NCI-H345 treated with DMSO at 0.1 percent for 48 hours (cell line): Measurements from ENCODE around the gene TMEM169.

Source experiments
- DNase-seq: peaks from one replicate; lab custom pipeline; 2025; ENCODE audit not compliant: unreplicated experiment; lab: John Stamatoyannopoulos, UW

TMEM169 gene, protein sequence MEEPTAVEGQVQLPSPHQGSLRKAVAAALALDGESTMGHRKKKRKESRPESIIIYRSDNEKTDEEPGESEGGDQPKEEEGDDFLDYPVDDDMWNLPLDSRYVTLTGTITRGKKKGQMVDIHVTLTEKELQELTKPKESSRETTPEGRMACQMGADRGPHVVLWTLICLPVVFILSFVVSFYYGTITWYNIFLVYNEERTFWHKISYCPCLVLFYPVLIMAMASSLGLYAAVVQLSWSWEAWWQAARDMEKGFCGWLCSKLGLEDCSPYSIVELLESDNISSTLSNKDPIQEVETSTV

DNA sequence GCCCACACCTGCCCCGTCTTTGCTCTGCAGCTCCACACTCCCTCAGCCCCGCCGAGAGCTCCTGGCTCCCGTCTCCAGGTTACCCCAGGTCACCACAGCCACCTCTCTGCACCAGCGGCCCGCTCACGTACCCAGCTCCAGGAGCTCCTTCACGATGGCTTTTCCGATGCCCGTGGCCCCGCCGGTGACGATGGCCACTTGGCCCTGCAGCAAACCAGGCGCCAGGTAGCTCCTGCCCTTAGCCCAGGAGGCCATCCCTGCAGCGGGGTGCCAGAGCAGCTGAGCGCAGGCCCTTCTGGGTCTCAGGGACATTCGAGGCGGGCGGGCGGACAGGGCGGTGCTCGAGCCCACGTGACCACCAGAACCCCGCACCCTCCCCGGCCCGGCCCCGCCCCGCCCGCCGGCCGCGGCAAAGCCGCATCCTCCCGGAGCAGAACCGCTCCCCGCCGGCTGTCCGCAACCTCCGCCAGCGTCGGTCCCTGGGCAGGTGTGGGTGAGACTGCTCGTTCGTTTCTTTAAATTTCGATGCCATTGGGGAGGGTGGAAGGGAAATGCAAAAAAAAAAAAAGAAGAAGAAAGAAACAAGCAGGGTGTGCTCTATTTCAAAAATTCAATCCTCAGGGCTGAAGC lies at the start of gene TMEM169, which contains the start of gene PECR:
Gene TMEM169, plus strand, starts transcription at position 433 of the 630 bp plus-strand sequence. CDS start 14,045 bp downstream, outside the sequence.
Gene PECR, minus strand, starts transcription at position 323 of the 630 bp plus-strand sequence. Its CDS starts 68 bp downstream, at position 255.
- peak; percentile 69 for DNase-seq

GRCh38 chr2:216031960-216032689 lies 49.6 kb upstream of the TMEM169 start:
- no peak for DNase-seq

- DNase-seq, result no peak
Observed at GRCh38 chr2:216033403-216033802, 48.3 kb upstream of the TMEM169 start.

GRCh38 chr2:216034065-216034464 lies 47.7 kb upstream of the TMEM169 start:
- DNase-seq, result peak; percentile 25

DNA sequence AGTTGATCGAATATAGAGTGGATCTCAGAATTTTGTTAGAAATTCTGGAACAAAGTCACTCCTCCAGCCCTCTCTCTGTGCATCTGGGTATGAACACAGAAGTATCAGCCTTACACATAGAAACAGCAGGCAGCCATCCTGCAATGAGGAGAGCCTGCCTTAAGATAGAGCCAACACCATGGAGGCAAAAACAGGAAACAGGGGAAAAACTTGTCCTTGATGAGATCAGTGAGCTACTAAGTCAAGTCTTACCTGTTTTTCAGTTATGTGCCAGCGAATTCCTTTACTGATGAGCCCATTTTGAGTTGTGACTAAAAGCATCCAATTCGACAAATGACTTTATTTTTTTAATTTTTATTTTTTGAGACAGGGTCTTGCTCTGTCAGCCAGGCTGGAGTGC lies 41.8 kb upstream of the TMEM169 start:
- DNase-seq, result no peak

DNA sequence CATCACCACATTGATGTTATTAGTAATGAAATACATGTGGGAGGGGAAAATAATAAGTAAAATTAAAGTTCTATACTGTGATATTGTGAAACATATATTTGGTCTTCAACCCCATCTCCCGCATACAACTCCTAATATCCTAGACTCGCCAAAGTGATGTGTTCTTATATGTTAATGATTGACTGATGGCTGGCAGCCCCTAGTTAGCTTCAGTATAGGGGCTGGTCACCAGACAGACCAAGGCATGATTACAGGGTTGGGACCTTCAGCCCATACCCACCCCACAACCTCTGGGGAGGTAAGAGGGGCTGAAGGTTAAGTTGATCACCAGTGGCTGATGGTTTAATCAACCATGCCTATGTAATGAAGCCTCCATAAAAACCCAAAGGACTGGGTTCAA lies 40.3 kb upstream of the TMEM169 start:
- no peak for DNase-seq

- no peak for DNase-seq
Observed at GRCh38 chr2:216043949-216044348, 37.8 kb upstream of the TMEM169 start.

GRCh38 chr2:216044883-216045486 lies 36.7 kb upstream of the TMEM169 start:
- no peak for DNase-seq

DNA sequence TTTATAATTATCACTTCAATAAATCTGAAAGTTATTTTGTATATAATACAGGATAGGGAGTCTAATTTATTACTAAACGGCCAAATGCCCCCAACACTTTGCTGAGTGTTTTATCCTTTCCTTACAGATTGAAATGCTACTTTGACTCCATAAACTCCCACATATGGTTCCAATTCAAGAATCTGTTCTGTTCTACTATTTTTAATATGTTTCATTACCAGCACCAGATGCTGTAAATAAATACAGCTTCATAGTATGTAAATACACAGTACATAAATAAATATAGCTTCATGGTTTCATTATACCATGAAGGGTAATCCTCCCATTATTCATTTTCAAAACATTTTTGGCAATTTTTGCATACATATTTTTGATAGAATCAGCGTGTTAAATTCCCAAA lies 34.3 kb upstream of the TMEM169 start:
- DNase-seq, result no peak

- no peak for DNase-seq
Observed at GRCh38 chr2:216049452-216049851, 32.3 kb upstream of the TMEM169 start.

DNA sequence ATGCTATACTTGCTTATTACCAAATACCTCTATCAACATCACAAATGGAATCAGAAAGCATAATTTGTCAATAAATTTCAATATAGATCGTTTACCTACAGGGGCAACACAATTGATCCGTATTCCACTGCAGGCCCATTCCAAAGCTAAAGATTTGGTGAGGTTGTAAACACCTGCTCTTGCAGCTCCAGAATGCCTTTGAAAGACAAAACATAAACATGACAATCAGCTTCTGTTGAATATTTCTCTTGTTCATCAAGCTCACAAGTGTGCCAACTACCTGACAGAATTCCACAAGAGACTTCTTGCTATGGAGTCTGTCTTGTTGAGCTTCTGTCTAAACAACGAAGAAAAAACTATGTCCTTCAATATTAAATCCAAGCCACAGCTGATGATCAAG lies 30.4 kb upstream of the TMEM169 start:
- no peak for DNase-seq

- no peak for DNase-seq
Observed at GRCh38 chr2:216052420-216052819, 29.3 kb upstream of the TMEM169 start.

- DNase-seq, result no peak
Observed at GRCh38 chr2:216055680-216056079, 26.0 kb upstream of the TMEM169 start.

DNA sequence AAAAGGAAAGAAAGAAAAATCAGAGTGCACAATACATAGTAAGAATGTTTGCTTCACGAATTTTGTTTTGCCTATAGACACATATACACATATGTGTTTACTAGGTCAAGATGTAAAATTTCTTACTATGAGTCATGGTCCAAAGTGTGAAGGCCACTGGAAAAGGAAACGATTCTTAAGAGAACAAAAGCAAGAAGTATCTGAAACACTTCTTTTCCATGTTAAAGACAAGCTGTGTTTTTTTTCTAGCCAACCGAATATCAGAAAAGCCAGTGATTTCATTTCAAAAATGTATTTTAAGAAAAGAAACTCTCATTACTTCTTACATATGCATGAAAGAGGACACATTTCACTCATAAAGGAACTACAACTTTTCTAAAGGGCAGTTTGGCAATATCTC lies 25.0 kb upstream of the TMEM169 start:
- DNase-seq, result no peak

DNA sequence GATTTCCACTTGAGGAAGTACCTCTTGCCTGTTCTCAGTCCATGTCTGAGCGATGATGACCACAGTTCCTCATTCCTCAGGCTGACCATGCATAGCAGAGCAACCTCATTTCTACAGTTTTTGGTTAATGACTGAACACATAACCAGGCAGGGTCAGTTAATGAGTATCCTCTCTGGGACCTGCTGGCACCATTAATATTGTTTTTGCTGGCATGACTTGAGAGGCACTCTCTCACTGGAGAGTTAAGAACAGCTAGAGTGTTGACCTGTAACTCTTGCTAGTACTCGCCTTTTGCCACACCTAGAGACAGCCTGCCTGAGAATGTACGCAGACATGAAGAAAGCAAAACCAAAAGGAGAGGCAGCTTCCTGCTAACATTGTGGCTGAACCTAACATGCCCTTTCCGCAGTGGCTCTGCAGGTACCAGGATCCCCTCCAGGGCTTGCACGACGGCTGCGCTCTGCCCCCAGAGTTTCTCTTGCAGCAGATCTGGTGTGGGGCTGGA lies 24.0 kb upstream of the TMEM169 start:
- no peak for DNase-seq

DNA sequence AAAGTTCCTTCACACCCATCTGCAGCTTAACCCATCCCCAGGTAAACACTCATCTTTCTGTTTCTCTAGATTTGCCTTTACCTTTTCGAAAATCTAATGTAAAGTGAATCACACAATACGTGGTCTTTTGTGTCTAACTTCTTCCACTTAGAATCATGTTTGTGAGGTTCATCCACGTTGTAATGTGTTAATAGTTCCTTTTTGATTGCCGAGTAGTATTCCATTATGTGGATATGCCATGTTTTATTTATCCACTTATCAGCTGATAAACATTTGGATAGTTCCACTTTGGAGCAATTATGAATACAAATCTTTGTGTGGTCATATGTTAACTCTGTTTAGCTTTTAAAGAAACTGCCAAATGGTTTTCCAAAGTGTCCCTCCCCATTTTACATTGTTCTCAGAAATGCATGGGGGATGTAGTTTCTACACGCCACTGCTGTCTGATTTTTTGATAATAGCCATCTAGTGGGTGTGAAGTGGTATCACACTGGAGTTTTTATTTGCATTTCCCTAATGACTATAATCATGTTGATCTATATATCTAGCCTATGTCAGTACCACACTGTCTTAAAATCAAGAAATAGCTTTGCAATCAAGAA lies 22.4 kb upstream of the TMEM169 start:
- DNase-seq, result no peak

GRCh38 chr2:216064014-216064630 lies 17.6 kb upstream of the TMEM169 start:
- no peak for DNase-seq

- no peak for DNase-seq
Observed at GRCh38 chr2:216064665-216065064, 17.1 kb upstream of the TMEM169 start.

DNA sequence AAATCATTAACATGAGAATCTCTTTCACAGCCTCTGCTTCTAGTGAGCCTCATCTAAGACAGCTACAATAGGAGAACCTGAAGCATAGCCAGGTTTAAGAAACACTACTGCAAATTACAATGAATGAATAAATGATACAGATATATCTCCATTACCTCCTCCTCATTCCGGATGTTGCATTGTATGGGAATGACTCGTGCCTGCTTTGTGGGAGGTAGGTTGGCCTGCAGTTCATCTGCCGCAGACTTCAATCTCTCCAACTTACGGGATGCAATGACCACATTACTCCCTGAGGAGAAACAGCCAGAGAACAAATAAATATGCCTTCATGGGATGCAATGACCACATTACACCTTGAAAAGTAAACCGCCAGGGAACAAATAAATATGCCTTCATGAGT lies 15.5 kb upstream of the TMEM169 start:
- no peak for DNase-seq

GRCh38 chr2:216069028-216069427 lies 12.7 kb upstream of the TMEM169 start:
- DNase-seq, result no peak
